GM12878 (cell line): ENCODE measurements around the gene AKR1A1. TPM values are rescaled to one million over a fixed set of nuclear protein-coding genes. Genes with fewer than 3 reads are reported as not detected.

Experiments used
- BHLHE40 ChIP-seq, 2 experiments: fragments of 450-650 bp in 1 of 2; IDR thresholded peaks; 2 replicates each; pipeline ENCODE4 v1.6.1; 2011 to 2017; ENCODE audit warnings: low read depth in 2 of 2, borderline replicate concordance in 1 of 2, improper control_type of control experiment in 1 of 2, low read length in 1 of 2, mild to moderate bottlenecking in 1 of 2
- CTCF ChIP-seq, 3 experiments: IDR thresholded peaks in 2 of 3; conservative IDR thresholded peaks in 1 of 3; 2 replicates each; pipeline ENCODE4 v1.5.1; 2011; ENCODE audit warnings: low read depth in 3 of 3, low read length in 3 of 3, mild to moderate bottlenecking in 3 of 3, control low read depth in 2 of 3, moderate library complexity in 2 of 3, inconsistent platforms in 1 of 3, mixed read lengths in 1 of 3; ENCODE audit not compliant: control insufficient read depth in 2 of 3, insufficient read depth in 1 of 3; ENCODE audit errors: extremely low read depth in 1 of 3
- CUX1 ChIP-seq: IDR thresholded peaks from 2 replicates; pipeline ENCODE4 v1.6.1; 2012; ENCODE audit warnings: improper control_type of control experiment, low read depth, low read length; ENCODE audit not compliant: insufficient replicate concordance
- LARP7 ChIP-seq: fragments of 450-650 bp; IDR thresholded peaks from 2 replicates; pipeline ENCODE4 v1.6.1; 2017; ENCODE audit warnings: mild to moderate bottlenecking
- MEF2B ChIP-seq: fragments of 450-650 bp; IDR thresholded peaks from 2 replicates; pipeline ENCODE4 v1.6.1; 2018; ENCODE audit warnings: mild to moderate bottlenecking, moderate library complexity; ENCODE audit not compliant: partially characterized antibody, poor library complexity, severe bottlenecking
- NFXL1 ChIP-seq: fragments of 450-650 bp; IDR thresholded peaks from 2 replicates; pipeline ENCODE4 v1.6.1; 2017; ENCODE audit warnings: antibody characterized with exemption, mild to moderate bottlenecking, borderline replicate concordance
- POLR2AphosphoS5 ChIP-seq: IDR thresholded peaks from 2 replicates; pipeline ENCODE4 v1.6.1; 2011; ENCODE audit warnings: mild to moderate bottlenecking, low read length, inconsistent platforms
- SREBF1 ChIP-seq: IDR thresholded peaks from 2 replicates; pipeline ENCODE4 v1.6.1; 2012; ENCODE audit warnings: mild to moderate bottlenecking, low read length
- STAT3 ChIP-seq: IDR thresholded peaks from 2 replicates; pipeline ENCODE4 v1.6.1; 2011; ENCODE audit warnings: low read depth, low read length, improper control_type of control experiment
- SUPT20H ChIP-seq: IDR thresholded peaks from 2 replicates; pipeline ENCODE4 v1.6.1; 2011; ENCODE audit warnings: low read depth, mild to moderate bottlenecking, low read length, moderate library complexity, borderline replicate concordance; ENCODE audit not compliant: control insufficient read depth
- YY1 ChIP-seq: IDR thresholded peaks from 2 replicates; pipeline ENCODE4 v1.6.1; 2011; ENCODE audit warnings: low read depth, mild to moderate bottlenecking, low read length
- ZNF207 ChIP-seq: fragments of 450-650 bp; IDR thresholded peaks from 2 replicates; pipeline ENCODE4 v1.6.1; 2014; ENCODE audit warnings: antibody characterized with exemption, mild to moderate bottlenecking, borderline replicate concordance
- ZNF622 ChIP-seq: fragments of 450-650 bp; IDR thresholded peaks from 2 replicates; pipeline ENCODE4 v1.6.1; 2017; ENCODE audit warnings: mild to moderate bottlenecking, inconsistent platforms
- ZZZ3 ChIP-seq: IDR thresholded peaks from 2 replicates; pipeline ENCODE4 v1.6.1; 2011; ENCODE audit warnings: low read depth; ENCODE audit not compliant: control insufficient read depth, insufficient read length
- polyA plus RNA-seq, 11 experiments: library from polyadenylated mRNA; depleted of rRNA in 4 of 11; unstranded in 6 of 11; stranded (reverse) in 5 of 11; fragments of >200 nt; fragmentation: Nextera tagmentation in 4 of 11; fragmentation: Illumina TruSeq in 1 of 11; extraction: Ambion mirVana in 4 of 11; extraction: Trizol in 1 of 11; gene quantifications; 1 replicate in 1 of 11; 2 replicates in 10 of 11; pipeline versions ENCODE4 v1.2.1 to v1.2.3, GENCODE V29; 2011 to 2016; ENCODE audit warnings: inconsistent platforms in 2 of 11, missing spikeins in 2 of 11, low read depth in 1 of 11
- total RNA-seq, 4 experiments: library from RNA; depleted of rRNA in 3 of 4; stranded (reverse); fragments of >200 nt in 3 of 4; fragmentation: Illumina TruSeq in 1 of 4; extraction: Trizol in 1 of 4; gene quantifications; 2 replicates each; pipeline versions ENCODE4 v1.2.1 to v1.2.3, GENCODE V29; 2013 to 2021
- TF ChIP-seq, protein P1 (sequence below): fragments of 450-650 bp; IDR thresholded peaks from 2 replicates; pipeline ENCODE4 v1.6.1; 2017; ENCODE audit warnings: mild to moderate bottlenecking, low read depth, inconsistent platforms; ENCODE audit not compliant: poor library complexity, severe bottlenecking
- TF ChIP-seq, protein P2 (sequence below): IDR thresholded peaks from 2 replicates; pipeline ENCODE4 v1.6.1; 2012; ENCODE audit warnings: low read depth, low read length, improper control_type of control experiment
- TF ChIP-seq, protein P3 (sequence below): IDR thresholded peaks from 2 replicates; pipeline ENCODE4 v1.6.1; 2011; ENCODE audit warnings: low read depth, mild to moderate bottlenecking, low read length, moderate library complexity, borderline replicate concordance; ENCODE audit errors: extremely low read depth

Gene AKR1A1
- total and polyA plus RNA-seq, 10 of the 15 experiments (the other 5 are each of a cell fraction or from before 2014, with no cell fraction given): 187 to 335 (median 241) TPM

- TF ChIP-seq CUX1: no peak
- TF ChIP-seq POLR2AphosphoS5: peak; percentile 100
- peak; percentile 89 for TF ChIP-seq ZNF207
- TF ChIP-seq NFXL1: no peak
- TF ChIP-seq, protein P1, sequence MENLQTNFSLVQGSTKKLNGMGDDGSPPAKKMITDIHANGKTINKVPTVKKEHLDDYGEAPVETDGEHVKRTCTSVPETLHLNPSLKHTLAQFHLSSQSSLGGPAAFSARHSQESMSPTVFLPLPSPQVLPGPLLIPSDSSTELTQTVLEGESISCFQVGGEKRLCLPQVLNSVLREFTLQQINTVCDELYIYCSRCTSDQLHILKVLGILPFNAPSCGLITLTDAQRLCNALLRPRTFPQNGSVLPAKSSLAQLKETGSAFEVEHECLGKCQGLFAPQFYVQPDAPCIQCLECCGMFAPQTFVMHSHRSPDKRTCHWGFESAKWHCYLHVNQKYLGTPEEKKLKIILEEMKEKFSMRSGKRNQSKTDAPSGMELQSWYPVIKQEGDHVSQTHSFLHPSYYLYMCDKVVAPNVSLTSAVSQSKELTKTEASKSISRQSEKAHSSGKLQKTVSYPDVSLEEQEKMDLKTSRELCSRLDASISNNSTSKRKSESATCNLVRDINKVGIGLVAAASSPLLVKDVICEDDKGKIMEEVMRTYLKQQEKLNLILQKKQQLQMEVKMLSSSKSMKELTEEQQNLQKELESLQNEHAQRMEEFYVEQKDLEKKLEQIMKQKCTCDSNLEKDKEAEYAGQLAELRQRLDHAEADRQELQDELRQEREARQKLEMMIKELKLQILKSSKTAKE: peak; percentile 18
- TF ChIP-seq ZZZ3: no peak
- TF ChIP-seq YY1: peak; percentile 50; the same call in 1 of the 2 replicates
- peak; percentile 20 to 74; a peak in 3 of 4 replicates for TF ChIP-seq BHLHE40 (IDR thresholded peaks at IDR 0.05; ENCODE audit: borderline replicate concordance in 1 of 2, low read depth in 2 of 2, low read length in 1 of 2)
- TF ChIP-seq ZNF622: no peak
- no peak for TF ChIP-seq SUPT20H
- TF ChIP-seq STAT3: no peak
- TF ChIP-seq, protein P2, sequence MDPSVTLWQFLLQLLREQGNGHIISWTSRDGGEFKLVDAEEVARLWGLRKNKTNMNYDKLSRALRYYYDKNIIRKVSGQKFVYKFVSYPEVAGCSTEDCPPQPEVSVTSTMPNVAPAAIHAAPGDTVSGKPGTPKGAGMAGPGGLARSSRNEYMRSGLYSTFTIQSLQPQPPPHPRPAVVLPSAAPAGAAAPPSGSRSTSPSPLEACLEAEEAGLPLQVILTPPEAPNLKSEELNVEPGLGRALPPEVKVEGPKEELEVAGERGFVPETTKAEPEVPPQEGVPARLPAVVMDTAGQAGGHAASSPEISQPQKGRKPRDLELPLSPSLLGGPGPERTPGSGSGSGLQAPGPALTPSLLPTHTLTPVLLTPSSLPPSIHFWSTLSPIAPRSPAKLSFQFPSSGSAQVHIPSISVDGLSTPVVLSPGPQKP: no peak
- TF ChIP-seq LARP7: peak; percentile 72; the same call in 1 of the 2 replicates
- TF ChIP-seq SREBF1: no peak
- TF ChIP-seq MEF2B: peak; percentile 71
- TF ChIP-seq, protein P3, sequence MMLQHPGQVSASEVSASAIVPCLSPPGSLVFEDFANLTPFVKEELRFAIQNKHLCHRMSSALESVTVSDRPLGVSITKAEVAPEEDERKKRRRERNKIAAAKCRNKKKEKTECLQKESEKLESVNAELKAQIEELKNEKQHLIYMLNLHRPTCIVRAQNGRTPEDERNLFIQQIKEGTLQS: no peak
- TF ChIP-seq CTCF (IDR thresholded peaks at IDR 0.05 in 2 of 3, conservative IDR thresholded peaks at IDR 0.05 in 1 of 3; ENCODE audit: control insufficient read depth in 2 of 3, extremely low read depth in 1 of 3, insufficient read depth in 1 of 3, low read depth in 3 of 3, low read length in 3 of 3): no peak
These were observed 29.0 kb upstream of the AKR1A1 start, which contains the start of gene PRDX1 (continued) for GRCh38 chr1:45521413-45522323.
